GM11168 (cell line): ENCODE data around the gene COL1A1.

ENCODE experiments used
- in situ Hi-C: fragments of 300-500 bp; cut with MboI; formaldehyde crosslinking; loops from one replicate; pipeline ENCODE4 v1.12.0; 2022; ENCODE audit warnings: low sequenced_read_pairs; ENCODE audit not compliant: unreplicated experiment

The COL1A1 gene

GRCh38 chr17:50147841-50148225 is 53.6 kb downstream of the COL1A1 start:
- in situ Hi-C loops, result no loop called here

GRCh38 chr17:50146927-50147665 is 54.3 kb downstream of the COL1A1 start:
- in situ Hi-C loops, result no loop called here

GRCh38 chr17:50146230-50146926 is 55.1 kb downstream of the COL1A1 start:
- in situ Hi-C loops, result no loop called here

GRCh38 chr17:50145532-50146229 is 55.8 kb downstream of the COL1A1 start:
- in situ Hi-C loops, result no loop called here

GRCh38 chr17:50144845-50145531 is 56.4 kb downstream of the COL1A1 start:
- in situ Hi-C loops, result no loop called here

GRCh38 chr17:50144355-50144754 is 57.1 kb downstream of the COL1A1 start:
- in situ Hi-C loops, result no loop called here

- in situ Hi-C loops, result no loop called here
These were observed 57.8 kb downstream of the COL1A1 start for GRCh38 chr17:50143461-50144176.

GRCh38 chr17:50141745-50142110 is 59.7 kb downstream of the COL1A1 start:
- in situ Hi-C loops, result no loop called here

- in situ Hi-C loops, result no loop called here
These were observed 60.2 kb downstream of the COL1A1 start for GRCh38 chr17:50141026-50141744.

GRCh38 chr17:50139950-50140885 is 61.2 kb downstream of the COL1A1 start:
- in situ Hi-C loops, result no loop called here

GRCh38 chr17:50139185-50139783 is 62.1 kb downstream of the COL1A1 start:
- in situ Hi-C loops, result no loop called here

- in situ Hi-C loops, result no loop called here
These were observed 64.4 kb downstream of the COL1A1 start for GRCh38 chr17:50137042-50137441.

- in situ Hi-C loops, result no loop called here
These were observed 65.2 kb downstream of the COL1A1 start for GRCh38 chr17:50136096-50136687.

- in situ Hi-C loops, result no loop called here
These were observed 65.9 kb downstream of the COL1A1 start for GRCh38 chr17:50135316-50136095.

GRCh38 chr17:50134206-50135110 is 67.0 kb downstream of the COL1A1 start:
- in situ Hi-C loops, result no loop called here

- in situ Hi-C loops, result no loop called here
These were observed 67.7 kb downstream of the COL1A1 start for GRCh38 chr17:50133769-50134099.
